Measurements from ENCODE around the gene KRT73.

Gene KRT73

DNA sequence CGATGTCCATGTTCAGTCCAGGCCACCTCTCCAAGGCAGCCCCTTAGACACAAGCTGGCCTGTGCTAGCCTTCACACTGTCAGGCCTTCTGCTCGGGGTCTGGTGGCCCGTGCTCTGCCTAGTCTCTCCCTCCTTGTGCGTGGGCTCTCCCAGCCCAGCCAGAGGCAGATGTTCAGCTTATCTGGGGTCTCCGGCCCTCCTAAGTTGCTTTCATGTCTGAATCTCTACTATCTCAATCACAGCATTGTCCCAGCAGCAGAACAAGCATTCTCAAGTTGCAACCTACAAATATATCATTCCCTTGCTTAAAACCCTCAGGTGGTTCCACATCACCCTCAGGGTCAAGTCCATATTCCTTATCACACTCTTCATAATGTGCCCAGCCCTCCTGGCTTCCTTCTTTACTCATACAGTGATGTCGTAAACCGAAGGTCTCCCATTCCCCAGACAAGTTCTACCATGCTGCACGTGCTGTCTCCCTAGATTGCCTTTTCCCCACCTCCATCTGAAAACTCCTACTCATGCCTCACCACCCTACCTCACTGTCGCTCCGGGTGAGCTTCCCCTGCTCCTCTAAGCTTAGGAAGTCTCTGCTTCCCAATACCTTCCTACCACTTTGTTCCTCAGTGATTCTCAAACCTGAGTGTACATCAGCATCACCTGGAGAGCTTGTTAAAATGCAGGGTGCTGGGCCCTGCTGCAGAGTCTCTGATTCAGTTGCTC is 1.5 kb downstream of the KRT73 start:
- no peak for DNase-seq

DNA sequence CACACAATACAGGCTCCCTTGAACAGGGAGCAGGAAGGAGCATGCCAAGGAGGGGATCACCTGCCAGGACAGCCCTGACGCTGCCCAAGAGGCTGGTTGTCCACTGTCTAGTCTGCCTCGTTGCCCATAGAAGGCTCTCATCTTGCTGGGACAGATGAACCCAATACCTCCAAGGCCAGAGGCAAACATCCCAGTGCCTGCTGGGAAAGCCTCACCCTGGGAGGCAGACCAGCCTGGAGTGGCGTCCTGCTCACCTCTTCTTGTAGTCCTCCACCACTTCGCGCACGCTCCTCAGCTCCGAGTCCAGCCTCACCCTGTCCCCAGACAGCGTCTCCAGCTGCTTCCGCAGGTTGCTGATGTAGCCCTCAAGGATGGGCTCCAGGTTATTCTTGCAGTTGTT is 2.4 kb downstream of the KRT73 start:
- no peak for DNase-seq

DNA sequence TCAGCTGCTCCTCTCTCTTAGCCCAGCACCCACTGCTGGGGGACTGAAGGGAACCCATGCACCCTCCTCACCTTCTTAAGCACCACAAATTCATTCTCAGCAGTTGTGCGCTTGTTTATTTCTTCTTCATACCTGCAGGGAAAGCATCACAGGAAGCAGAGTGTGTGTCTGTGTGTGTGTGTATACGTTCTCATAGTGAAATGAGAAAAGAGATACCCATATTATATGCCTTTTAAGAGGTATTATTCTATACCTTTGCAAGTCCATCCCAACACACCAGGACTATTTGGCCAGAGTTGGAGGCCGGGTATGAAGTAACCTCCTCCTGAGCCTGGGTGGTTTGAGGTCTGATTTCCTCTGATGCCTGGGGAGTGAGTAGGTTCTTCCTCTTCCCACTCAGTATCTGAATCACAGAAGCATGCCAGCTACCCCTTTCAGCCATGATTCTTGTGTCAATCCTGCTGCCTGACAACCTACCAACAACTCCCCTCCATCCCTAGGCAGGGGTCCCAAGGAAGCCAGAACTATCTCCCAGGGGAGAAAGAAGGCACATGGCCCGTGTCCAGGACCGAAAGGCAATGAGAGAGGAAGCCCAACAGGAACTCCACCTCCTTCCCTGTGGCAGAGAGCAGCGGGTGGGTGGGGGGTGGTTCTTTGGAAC is 3.0 kb downstream of the KRT73 start:
- peak; percentile 61 for DNase-seq

DNA sequence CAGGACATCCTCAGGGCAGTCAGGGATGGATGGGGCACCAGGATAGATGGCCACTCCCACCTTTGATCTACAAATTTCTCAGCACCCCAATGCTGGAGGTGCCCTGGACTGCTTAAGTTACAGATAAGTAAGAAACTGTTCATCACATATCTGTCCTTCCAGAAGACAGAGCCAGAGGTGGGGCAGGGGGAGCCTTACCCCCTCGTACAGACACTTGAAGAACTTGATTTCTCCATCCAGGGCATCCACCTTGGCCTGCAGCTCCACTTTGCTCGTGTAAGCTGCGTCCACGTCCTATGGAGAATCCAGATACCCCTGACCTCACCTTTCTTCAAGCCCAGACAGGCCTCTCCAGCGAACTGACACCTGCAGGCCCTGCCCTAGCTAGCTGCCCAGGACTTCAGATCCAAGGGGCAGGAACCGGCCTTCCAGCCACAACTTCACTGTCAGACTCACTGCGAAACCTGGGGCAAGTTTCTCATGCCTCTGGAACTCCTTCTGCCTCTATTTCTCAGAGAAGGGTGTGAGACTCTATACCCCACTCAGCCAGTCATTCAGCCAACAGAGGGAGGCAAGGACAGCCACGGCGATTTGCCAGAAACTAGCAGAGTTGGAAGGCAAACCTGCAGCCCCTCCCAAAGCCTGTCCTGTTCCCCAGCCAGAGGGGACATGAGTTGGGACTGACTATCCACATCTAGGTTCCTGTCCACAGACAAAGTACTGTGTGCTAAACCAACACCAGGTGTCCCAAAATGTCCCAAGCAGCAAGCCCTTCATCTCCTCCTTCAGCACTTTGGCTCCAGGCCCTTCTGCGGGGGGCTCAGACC is 3.8 kb downstream of the KRT73 start:
- no peak for DNase-seq

DNA sequence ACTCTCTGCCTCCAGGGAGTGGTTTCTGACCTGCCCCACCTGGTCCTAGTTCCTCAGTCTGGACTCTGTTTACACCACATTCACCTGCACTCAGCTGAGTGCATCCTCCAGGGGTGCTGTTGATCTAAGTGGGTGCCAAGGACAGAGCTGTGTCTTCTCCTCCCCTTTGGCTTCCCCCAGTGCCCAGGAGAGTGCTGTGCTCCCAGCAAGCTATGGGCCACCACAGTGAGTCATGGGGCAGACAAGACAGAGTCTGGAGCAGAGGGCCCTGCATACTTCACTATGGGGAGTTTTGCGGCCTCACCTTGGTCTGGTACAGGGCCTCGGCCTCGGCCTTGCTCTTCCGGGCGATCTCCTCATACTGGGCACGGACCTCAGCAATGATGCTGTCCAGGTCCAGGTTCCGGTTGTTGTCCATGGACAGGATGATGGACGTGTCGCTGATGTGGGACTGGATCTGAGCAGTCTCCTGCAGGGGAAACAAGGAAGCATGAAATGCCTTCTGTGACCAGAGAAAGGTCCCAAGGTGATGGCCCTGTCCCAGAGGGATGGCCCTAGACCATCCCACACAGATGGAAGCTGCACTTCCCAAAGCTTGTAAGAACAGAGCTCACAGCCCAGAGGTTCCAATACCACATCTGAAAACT is 4.9 kb downstream of the KRT73 start:
- DNase-seq: no peak

DNA sequence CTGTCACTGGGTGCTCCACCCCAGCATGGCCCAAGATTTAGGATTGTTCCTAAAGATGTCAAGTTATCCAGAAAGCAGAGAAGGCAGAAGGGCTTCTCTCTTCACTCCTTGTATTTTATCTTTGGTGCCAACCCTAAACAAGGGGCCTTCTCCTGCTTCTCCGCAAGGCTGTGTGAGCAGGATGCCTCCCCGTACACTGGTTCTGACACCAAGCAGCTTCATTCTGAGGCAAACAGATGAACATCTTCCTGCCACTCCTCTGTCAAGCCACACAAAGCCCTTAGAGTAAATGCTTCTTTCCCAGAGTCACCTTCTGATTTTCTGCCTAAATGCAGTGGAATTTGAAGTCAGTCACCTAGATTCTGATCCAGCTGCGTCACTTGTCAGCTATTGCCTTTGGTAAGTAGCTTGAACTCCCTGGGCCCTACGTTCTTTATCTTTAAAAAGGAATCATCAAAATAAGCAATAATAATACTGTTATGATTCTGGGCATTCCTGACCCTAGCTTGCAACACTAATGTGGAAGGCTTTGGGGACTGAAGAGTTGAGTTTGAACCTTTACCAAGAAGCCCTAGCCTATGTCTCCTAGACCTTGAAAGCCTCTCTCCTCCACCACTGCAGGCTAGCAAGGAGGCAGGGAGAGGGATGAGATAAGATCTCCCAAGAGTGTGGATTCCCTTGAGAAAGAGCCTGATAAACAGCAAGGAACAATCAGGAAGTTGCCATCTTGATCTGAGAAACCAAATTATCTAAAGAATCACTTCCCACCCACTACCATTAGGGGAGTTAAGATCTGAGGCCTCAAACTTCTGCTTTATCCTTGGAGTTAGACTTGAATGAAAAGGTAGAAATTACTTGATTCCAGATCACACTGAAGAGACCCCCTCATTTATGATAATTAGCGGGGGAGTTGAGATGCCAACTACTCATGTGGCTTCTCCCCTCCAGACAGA is 5.7 kb downstream of the KRT73 start:
- DNase-seq: no peak

DNA sequence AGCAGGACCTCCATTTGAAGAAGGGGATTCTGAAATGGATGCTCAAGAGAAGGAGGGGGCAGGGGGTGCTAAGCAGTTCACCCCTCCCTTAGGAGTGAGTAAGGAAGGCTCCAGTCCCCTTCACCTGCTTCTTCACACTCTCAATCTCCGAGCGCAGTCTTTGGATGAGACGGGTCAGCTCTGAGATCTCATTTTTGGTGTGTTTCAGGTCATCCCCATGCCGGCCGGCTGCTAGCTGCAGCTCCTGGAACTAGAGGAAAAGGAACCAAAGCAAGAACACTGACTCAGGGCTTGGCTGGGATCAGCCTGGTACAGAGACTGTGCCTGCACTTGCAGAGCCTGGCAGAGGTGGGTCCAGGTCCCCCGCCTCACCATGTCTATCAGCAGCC is 7.3 kb downstream of the KRT73 start:
- no peak for DNase-seq

DNA sequence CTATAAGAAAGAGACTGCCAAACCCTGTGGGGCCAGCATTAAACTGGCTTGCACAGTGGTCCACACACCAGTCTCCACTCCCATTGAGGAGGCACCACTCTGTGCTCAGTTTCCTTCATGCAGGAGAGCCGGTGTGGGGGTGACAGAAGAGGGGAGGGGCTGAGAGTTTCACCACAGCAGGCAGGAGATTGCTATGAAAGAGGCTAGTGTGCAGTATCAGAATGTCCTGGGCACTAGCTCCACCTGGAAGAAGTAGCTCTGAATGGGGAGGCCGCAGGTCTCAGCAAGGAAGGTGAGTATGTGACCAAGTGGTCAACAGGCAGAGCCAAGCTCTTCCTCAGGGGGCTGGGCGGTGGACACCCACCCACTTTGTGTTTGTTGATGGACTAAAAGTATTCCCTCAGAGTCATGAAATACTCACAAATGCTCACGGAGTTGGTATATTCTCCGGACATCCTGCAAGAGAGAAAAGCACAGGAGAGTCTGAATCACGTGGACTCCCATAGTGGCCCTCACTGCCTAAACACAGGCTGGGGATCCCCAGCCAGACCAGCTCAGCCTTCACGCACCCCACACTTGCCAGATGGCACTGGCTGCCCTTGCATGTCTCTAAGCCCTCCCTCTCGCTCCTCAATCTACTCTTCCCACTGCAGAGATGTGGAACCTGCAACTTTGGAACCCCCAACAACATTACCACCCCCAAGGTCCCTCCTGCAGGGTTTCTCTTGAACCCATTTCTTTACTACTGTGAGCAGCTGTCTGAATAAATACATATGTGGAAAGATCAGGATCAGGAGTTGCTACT is 9.3 kb downstream of the KRT73 start:
- no peak for DNase-seq

DNA sequence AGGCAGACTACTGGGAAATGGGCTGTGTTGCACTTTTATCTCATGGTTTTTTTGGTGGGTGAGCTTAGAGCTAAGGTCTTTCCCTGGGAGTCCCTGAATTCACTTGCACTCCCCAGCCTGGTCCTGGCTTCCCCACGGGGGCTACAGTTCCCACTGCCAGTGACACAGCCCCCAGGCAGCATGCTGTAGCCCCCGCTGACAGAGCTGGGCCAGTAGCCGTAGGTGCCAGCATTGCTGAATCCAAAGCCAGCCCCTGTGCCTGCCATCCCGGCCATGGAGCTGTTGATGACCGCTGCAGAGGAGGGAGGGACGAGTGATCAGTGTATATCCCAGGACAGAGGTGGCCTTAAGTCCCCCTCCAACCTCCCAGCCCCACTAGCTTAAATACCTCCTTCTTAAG is 10.2 kb downstream of the KRT73 start:
- no peak for DNase-seq

DNA sequence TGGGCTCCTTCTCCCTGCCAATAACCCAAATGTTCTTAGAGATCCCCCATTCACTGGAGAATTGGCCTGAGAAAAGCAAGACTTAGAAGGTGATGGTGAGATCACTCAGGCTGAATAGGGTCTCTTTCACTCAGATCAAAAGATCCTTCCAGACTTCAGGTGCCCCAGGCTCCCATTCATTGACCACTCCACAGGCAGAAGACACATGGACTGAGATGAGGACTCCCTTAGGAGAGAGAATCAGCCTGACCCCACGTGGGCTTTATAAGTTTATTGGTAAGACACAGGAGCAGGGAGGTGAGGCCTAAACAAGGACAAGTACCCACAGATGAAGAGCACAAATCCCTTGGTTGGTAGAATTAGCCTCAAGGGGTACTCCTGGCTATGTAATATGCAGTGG is 11.0 kb downstream of the KRT73 start:
- DNase-seq: no peak

DNA sequence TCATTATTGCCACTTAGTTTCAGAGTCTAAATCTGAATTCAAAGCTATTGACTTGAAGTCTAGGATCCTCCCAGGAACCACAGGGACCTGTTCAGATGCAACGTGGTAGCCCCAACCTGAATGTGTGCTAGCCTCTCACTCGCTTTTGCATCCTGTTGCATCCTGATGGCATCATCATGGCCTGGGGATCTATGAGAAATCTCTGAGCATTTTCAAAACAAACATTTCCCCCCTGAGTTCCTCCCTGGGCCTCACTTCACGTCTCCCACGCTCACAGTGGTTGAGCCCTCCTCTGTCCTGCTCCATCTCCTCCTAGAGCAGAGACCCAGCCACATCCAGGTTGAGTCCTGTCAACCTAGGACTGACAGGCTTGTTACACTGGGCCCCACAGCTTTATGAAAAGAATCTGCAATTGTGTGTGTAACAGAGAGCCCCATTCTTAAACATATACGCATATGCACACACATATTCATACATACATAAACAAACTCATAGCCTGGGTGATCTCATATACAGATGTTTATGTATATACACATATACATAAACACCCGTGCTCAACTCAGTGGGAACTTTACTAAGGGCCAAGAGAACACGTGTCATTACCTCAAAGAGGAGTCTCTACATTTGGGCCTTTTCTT is 11.7 kb downstream of the KRT73 start:
- DNase-seq: no peak

DNA sequence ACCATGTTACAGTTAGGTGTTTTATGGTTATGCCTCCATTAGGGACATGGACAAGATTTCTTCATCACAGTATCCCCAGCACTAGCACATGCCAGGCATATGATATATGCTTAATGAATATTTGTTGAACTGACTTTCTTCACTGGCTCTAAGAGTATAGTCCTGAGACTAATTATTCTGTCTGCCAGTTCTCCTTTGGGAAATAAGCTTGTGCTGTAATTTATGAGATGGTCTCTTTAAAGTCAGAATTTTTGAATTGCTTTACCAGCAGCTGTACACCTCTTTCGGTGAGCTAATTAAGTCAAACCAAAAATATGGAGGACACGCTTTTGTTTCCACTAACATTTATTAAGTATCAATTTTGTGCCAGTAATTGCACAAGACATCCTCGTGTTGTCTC is 12.3 kb downstream of the KRT73 start:
- no peak for DNase-seq

DNA sequence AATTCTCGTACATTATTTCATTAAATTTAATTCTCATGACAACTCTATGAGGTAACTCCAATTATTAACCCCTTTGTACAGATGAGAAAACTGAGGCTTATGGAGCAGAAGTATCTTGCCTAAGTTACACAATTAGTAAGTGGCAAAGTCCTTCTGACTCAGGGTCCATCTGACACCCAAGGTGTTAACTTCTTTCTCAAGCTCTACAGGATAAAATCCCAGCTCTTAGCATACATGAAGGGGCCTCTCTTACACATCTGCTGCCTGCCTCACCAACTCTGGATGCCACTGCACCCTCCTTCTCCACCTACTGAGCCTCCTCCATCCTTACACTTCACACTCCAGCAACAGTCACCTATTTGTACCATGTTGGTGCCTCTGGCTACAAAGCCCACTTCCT is 12.8 kb downstream of the KRT73 start:
- no peak for DNase-seq

DNA sequence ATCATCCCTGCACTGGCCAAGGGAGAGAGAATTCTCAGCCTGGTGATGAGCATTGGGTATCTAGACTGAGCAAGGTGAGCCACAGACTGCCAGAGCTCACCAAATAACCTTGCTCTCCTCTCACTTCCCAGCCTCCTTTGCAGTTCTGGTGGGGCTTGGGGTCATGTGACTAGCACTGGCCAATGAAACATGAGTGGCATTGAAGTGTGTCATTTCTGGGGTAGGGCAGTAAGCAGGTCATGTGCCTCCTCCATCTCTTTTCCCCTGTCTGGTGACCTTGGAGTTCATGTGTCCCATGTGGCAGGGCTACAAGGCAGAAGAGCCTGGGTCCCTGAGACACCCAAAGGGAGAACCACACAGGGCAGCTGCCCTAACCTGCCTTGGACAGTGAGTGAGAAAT is 13.5 kb downstream of the KRT73 start:
- no peak for DNase-seq

DNA sequence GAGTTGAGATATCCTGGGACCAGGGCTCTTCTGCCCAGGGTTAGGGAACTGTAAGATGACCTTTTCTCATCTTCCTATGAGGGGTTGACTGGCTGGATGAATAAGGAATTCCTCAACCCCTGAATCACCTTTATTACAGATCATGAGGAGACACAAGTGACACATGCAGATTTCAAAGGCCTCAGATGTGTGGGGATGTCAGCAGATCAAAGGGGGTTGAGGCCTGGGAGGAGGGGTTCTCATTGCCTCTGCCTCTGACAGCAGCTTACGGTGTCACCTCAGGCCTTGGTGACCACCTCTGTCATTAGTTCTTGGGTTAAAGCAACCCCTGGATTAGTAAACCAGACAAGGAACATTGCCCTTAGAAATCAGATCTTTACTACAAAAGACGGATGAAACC is 15.0 kb downstream of the KRT73 start:
- no peak for DNase-seq

DNA sequence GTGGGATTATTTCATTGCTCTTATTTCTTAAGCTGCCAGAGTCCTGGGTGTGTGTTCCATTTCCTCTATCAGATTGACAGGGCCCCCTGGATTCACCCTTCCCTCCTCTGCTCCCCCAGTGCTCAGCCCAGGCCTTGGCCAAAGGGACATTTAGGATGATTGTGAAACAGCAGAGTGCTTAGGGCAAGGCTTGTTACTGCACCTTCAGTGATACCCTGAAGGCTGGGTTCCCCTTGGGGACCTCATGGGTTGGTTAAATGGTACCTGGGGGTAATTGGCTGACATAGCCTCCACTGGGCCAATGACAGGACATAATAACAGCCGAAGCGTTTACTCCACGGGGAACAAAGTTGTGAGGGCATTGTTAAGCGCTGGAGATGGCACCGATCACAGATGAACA is 15.8 kb downstream of the KRT73 start:
- DNase-seq: no peak

DNA sequence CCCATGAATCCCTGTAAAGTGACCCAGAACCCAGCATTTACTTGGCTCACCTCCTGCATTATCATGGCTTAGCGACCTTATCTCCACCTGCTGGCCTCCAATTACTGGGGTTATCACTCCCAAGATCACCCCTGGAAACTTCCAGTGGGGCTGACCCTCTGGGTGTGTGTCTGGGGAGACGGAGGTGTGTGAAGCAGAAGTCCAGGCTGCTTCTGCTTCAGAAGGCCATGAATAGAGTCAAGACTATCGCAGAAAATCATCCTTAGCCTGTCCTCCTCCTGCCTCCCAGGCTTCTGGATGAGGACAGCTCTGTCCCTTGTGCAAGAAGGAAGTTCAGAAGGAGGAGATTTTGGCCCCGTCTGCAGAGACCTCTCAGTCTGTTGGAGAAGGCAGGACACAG is 16.7 kb downstream of the KRT73 start:
- DNase-seq: no peak

DNA sequence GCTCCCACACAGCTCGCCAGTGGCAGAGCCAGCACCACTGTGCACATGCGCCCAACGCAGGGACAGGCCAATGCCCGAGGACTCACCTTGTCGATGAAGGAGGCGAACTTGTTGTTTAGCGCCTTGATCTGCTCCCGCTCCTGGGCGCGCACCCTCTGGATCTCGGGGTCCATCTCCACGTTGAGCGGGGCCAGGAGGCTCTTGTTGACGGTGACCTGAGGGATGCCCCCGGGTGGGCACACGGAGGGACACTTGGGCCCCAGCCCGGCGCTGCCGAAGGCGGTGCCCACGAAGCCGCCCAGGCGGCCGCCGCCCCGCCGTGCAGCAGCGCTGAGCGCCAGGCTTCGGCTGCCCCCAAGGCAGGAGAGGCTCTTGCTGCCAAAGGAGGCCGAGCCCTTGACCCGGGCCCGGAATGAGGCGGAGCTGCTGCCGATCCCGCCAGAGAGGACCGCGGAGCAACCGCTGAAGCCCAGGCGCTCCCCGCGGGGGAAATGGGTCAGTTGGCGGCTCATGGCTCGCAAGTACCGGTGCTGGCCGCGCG is 17.3 kb downstream of the KRT73 start, which contains the start of gene KRT72:
Gene KRT72, minus strand, starts transcription at position 523 of the 541 bp plus-strand sequence. Its CDS starts 11 bp downstream, at position 512.
- no peak for DNase-seq

DNA sequence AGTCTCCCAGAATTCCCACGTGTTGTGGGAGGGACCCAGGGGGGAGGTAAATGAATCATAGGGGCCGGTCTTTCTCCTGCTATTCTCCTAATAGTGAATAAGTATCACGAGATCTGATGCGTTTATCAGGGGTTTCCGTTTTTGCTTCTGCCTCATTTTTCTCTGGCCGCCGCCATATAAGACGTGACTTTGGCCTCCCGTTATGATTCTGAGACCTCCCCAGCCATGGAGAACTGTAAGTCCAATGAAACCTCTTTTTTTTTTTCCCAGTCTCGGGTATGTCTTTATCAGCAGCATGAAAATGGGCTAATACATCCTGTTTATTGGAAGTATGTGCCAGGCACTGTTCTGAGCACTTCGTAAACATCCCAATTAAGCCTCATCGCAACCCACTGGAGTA is 17.9 kb downstream of the KRT73 start:
- no peak for DNase-seq

DNA sequence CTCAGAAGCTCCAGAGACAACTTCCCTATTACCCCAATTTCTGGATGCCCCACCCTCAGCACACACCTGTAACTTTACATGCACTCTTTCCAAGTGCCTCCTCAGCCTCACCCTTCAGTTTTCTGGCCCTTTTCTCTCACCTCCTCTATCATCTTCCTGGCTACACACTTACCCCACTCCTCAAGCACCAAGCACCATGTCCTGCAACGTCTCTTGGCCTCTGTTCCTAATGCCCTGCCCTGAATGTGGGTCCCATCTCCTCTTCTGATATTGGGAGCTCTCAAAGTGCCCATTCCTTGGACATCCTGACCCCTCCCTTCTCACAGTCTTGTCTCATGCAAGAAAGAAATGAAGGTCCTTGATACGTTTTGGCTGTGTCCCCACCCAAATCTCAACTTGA is 18.3 kb downstream of the KRT73 start:
- no peak for DNase-seq

DNA sequence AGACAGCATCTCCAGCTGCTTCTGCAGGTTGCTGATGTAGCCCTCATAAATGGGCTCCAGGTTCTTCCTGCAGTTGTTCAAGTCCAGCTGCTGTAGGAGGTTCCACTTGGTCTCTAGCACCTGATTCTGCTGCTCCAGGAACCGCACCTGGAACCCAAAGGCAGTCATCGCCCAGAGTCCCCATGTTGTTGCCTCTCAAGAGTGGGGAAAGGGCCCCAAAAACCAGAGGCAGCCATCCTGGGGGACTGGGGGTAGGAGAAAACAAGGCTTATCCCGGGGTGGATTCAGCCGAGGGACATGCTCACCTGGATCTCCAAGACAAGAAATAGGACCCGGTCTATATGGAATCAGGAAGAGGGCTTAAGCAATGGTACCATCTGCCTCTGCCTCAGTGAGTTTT is 19.4 kb downstream of the KRT73 start:
- no peak for DNase-seq

Measured in activated effector memory CD4-positive, alpha-beta T cell treated with anti-CD3 and anti-CD28 coated beads, Interleukin-2, amount 50 U/mL, for 16 hours (primary cell).